ENCODE results near the gene PLXNA1.

Gene PLXNA1

DNA sequence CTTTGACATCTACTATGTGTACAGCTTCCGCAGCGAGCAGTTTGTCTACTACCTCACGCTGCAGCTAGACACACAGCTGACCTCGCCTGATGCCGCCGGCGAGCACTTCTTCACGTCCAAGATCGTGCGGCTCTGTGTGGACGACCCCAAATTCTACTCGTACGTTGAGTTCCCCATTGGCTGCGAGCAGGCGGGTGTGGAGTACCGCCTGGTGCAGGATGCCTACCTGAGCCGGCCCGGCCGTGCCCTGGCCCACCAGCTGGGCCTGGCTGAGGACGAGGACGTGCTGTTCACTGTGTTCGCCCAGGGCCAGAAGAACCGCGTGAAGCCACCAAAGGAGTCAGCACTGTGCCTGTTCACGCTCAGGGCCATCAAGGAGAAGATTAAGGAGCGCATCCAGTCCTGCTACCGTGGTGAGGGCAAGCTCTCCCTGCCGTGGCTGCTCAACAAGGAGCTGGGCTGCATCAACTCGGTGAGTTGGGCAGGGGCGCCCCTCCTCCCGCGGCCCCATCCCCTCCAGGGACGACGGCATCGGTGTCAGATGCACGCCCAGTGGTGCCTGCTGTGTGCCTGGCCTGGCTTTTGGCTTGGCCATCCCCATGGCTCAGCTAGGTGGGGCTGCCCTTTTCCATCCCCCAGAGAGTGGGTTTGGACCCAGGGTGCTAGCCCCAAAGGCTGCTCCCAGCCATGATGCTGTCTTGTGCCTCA is 6.6 kb downstream of the PLXNA1 start:
- no peak for DNase-seq

DNA sequence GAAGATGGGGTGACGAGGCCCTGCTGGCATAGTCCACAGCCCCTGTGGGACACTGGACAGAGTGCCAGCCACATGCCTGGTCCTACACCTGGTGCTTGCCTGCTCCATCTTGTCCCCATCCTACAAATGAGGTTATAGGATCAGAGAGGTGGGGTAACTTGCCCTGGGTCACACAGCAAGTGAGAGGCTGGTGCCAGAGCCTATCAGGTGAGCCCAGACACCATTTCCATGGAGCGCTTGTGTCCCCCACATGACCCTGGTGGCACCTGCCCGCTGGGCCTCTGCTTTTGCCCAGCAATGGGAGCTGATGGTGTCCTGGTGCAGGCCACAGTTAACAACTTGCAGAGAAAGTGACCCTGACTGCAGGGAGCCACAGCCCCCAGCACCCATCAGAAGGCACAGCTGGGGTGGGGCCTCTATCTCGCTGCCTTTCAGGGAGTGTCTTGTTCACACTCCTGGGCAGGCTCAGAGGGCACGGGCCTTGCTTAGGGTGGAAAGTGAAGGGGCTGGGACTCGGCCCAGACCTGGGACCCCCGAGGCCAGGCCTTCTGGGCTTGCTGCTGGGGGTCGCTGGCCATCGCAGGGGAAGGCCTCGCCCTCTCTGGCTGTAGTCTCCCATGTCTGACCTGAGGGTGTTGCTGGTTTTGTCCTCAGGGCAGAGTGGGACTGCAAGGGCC is 7.2 kb downstream of the PLXNA1 start:
- no peak for DNase-seq

- no peak for DNase-seq
Measured at GRCh38 chr3:126990890-126991289, 8.0 kb downstream of the PLXNA1 start.

- DNase-seq: no peak
Measured at GRCh38 chr3:126991366-126992200, 8.7 kb downstream of the PLXNA1 start.

GRCh38 chr3:126992216-126992615 is 9.3 kb downstream of the PLXNA1 start:
- no peak for DNase-seq

DNA sequence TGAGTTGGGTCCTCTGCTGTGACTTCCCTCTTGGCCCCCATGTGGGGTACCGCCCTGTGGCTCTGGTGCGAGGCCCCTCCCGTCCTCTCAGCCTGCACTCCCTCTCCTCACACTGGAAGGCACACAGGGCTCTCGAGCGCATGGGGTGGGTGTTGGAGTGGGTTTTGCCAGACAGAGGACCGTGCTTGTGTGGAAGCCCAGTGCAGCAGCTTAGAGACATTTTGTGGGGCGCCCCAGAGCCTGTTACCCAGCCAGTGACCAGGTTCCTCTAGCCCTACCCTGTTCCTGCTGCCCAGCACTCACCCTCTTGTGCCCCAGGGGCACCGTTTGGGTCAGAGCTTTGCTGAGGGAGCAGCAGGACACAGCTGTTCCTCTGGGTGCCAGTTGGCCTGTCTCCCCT is 9.9 kb downstream of the PLXNA1 start:
- DNase-seq: no peak

DNA sequence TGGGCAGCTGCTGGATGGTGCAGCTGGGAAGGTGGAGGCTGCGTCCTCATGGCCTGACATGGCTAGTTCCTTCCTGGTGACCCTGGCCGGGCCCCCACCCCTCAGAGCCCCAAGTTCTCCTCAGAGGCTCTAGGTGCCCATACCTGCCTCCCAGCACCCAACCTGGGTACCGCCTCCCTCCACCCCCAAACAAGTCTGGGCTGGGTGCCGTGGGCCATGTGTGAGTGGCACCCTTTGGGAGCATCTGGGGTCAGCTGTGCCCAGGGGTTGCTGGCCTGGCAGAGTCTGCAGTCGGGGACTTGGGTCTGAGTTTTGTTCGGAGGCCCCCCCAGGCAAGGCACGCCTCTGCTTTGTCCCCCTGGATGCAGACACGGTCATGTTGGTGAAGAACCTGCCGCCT is 10.5 kb downstream of the PLXNA1 start:
- DNase-seq: no peak

- DNase-seq: no peak
Measured at GRCh38 chr3:126994661-126995245, 11.8 kb downstream of the PLXNA1 start.

DNA sequence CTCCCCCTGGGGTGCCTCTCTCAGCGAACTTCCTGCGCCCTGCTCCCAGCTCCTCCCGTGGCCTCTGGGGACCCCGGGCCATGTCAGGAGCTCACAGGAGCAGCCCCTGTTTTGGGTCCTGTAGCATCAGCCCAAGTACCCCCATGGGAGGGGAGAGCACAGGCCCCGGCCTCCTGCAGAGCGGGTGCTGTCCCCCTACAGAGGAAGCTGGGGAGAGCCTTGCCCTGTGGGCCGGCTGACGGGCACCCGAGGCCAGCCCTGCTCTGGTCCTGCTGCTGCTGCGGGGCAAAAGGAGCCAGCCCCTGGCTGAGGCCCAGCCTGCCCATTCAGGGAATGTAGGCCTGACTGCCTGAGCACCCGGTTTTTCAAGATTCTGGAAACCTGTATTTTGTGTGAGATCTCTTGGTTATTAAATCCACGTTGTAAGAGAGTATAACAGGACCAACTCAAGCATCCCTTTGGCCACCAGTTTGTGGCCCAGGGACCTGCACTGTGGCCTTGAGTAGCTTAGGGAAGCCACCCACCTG is 12.4 kb downstream of the PLXNA1 start:
- DNase-seq: no peak

GRCh38 chr3:126995926-126996512 is 13.1 kb downstream of the PLXNA1 start:
- DNase-seq: no peak

- no peak for DNase-seq
Measured at GRCh38 chr3:126996905-126997304, 14.0 kb downstream of the PLXNA1 start.

DNA sequence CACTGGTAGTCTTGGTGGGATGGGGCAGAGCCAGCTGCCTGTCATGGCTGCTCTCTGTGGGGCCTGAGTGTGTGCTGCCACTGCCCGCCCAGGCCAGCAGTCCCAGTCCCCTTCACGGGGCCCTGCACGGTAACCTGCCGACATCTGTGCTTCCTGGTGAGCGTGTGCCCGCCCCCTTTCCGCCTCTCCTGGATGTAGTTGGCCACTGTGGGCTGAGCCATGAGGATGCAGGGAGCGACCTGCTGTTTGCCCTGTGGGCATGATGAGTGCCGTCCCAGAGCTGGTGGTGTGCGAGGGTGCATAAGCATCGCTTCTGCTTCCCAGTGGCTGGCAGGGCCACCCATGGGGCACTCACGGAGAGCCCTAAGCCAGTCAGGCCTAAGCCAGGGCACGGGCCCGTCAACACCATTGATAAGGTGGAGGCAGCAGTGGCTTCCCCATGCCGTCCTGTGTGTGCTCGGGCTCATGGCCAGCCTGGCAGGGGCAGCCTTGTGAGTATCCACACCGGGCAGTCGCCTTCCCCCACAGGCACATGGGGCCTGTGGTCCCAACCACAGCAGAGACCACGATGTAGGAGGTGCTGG is 14.6 kb downstream of the PLXNA1 start:
- no peak for DNase-seq

DNA sequence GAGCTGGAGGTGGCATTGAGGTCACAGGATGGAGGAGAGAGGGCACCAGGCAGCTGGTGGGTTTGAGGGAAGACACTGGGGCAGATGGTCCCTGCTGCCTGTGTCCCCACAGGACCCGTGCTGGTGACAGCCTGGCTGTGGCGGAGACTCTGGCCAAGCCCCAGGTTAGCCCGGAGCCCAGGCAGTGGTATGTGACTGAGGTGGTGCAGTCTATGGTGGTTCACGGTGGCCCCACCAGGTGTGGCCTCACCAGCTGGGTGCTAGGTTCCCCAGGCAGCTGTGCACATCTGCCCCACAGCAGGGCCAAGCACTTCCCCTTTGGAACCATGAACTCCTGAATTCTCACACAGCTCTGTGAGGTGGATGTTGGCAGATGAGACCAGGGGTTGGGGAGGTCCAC is 15.4 kb downstream of the PLXNA1 start:
- DNase-seq: no peak

- no peak for DNase-seq
Measured at GRCh38 chr3:126998728-126999127, 15.8 kb downstream of the PLXNA1 start.

DNA sequence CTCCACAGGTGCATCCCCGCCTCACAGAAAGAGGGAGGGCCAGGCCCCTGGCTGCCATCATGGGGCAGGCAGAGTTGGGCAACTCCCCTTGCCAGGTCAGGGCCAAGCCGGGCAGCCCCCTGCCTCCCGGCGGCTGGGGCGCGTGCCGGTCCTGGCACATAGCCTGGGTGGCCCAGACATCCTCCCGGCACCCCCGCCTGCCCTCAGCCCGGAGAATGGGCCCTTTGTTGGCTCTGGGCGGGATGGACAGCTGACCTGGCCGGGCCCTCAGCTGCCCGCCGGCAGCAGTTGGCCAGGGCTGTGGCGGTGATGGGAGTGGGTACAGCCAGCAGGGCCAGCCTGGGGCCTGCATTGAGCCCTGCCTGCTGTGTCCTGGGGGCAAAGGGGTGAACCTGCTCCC is 16.5 kb downstream of the PLXNA1 start:
- DNase-seq: no peak

DNA sequence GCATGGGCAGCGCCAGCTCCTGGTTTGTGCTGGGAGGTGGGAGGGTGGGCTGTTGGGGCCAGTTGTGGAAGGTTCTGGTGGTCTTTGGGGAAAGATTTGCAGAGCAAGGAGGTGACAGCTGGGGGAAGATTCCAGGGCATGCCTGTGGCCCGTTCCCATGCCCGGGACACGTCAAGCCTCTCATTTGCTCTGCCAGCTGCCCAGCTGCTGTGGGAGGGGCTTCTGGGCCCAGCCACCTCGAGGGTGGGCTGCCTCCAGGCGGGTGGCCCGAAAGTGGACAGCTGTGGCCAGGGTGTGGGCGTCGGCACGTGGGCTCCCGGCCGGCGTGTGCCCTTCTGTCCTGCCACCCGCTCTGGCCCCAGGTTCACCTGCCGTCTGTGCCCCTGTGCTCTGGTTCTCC is 17.2 kb downstream of the PLXNA1 start:
- DNase-seq: no peak

- no peak for DNase-seq
Measured at GRCh38 chr3:127000761-127001160, 17.8 kb downstream of the PLXNA1 start.

DNA sequence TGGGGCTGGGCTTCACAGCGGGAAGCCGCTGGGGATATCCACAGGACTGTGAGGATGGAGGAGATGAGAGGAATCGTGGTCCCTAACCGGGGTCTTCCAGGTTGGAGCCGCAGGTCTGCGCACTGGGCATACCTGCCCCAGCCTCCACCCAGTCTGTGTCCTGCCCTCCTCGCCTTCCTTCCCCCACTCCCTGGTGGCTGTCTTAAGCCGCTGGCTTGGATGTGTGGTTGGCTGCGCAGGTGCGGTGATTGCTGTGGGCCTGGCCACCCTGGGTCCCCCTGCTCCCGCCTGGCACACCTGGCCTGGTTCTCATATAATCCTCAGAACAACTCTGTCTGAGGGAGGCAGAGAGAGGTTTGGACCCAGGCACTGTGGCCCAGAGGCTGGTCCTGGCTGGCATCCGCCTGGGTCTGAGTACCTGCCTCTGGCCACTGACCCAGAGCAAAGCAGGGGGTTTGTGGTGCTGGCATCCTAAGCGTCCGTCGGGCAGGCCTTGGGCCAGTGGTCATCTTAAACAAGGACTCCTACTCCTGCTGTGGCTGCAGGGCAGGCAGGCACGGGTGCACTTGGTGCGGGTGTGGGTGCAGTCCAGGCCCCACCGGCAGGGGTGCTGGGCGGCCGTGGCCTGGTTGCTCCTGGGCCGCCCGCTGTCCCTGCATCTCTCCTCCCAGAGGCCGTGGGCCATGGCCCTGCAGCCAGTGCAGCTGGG is 18.7 kb downstream of the PLXNA1 start:
- DNase-seq: no peak

DNA sequence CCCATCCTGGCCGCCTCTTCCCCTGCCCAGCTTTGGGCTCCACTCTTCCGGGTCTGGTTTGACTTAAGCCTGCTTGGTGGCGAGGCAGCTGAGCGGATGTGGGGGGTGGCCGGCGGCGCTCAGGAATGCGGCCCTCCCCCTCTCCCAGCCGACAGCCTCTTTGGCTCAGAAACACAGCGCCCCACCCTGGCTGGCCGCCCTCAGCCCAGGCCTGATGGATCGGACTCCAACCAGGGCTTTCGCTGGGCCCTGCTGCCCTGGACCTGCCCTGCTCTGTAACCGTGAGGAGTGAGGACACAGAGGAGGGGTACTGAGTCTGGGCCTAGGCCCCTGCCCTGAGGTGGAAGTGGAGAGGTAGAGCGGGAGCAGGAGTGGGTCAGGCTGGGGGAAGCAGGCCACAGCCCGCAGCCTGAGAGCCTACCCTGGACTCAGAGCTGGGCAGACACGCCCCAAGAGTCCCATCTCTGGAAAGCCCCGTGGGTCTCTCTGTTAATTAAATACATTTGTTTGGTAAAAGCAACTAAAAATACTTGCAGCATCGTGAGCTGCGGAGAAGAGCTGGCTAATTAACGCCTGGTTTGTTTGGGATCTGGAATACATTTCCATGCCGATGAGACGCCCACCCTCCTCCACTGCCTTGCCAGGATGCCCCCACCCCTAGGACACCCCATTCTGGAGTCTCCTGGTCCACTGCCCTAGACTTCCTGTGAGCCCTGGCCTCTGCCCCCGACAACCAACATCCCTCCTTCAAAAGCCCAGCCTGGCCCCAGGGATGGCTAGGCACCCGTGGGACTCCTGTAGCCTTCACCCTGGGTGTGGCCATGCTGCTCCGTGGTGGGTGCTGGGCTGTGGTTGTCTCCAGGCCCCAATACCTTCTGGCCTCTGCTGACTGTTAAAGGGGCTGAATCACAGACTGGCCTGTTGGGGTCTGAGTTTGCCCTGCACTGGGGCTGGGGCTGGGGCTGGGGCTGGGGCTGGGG is 19.6 kb downstream of the PLXNA1 start:
- no peak for DNase-seq

- no peak for DNase-seq
Measured at GRCh38 chr3:127003175-127003555, 20.2 kb downstream of the PLXNA1 start.

Data from activated CD4-positive, alpha-beta T cell treated with anti-CD3 and anti-CD28 coated beads for 48 hours (primary cell).